Superior temporal gyrus (tissue), 1 donor: ENCODE results near the gene SH3YL1.

Experiments used
- DNase-seq: peaks from one replicate; pipeline ENCODE4 v3.0.0-alpha.2; 2016; ENCODE audit errors: extremely low spot score

SH3YL1 gene

GRCh38 chr2:258933-259332 lies 4.9 kb downstream of the SH3YL1 start:
- no peak for DNase-seq

DNA sequence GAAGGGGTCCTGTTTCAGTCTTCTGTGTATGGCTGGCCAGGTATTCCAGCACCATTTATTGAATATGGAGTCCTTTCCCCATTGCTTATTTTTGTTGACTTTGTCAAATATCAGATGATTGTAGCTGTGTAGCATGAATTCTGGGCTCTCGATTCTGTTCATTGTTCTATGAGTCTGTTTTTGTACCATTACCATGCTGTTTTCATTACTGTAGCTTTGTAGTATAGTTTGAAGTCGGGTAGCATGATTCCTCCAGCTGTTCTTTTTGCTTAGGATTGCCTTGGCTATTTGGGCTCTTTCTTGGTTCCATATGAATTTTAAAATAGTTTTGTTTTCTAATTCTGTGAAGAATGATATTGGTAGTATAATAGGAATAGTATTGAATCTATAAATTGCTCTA lies 6.0 kb downstream of the SH3YL1 start:
- no peak for DNase-seq

- no peak for DNase-seq
Measured at GRCh38 chr2:257429-257828, 6.4 kb downstream of the SH3YL1 start.

- DNase-seq = no peak
Measured at GRCh38 chr2:256094-256493, 7.7 kb downstream of the SH3YL1 start.

- no peak for DNase-seq
Measured at GRCh38 chr2:255195-255594, 8.6 kb downstream of the SH3YL1 start.

- DNase-seq = no peak
Measured at GRCh38 chr2:254241-254640, 9.6 kb downstream of the SH3YL1 start.

- DNase-seq = no peak
Measured at GRCh38 chr2:253202-253638, 10.6 kb downstream of the SH3YL1 start.

GRCh38 chr2:252001-252602 lies 11.7 kb downstream of the SH3YL1 start:
- DNase-seq = no peak

- no peak for DNase-seq
Measured at GRCh38 chr2:249538-250042, 14.2 kb downstream of the SH3YL1 start.

DNA sequence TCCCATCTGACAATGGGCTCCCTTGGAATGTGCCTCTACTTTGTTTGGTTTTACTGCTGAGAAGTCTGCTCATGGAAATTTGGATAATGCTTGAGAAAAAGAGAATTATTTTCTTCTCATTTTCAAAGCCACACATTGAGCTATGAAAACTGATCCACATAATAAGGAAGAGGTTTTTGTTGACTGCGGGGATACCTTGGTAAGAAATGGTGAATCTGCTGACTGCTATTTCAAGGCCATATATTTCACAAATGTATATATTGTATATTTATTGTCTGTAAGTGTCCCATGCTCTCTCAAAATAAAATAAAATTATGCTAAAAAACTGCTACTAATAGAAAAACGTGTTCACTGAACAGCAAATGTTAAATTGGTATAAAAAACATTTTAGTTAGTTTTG lies 15.1 kb downstream of the SH3YL1 start:
- no peak for DNase-seq

DNA sequence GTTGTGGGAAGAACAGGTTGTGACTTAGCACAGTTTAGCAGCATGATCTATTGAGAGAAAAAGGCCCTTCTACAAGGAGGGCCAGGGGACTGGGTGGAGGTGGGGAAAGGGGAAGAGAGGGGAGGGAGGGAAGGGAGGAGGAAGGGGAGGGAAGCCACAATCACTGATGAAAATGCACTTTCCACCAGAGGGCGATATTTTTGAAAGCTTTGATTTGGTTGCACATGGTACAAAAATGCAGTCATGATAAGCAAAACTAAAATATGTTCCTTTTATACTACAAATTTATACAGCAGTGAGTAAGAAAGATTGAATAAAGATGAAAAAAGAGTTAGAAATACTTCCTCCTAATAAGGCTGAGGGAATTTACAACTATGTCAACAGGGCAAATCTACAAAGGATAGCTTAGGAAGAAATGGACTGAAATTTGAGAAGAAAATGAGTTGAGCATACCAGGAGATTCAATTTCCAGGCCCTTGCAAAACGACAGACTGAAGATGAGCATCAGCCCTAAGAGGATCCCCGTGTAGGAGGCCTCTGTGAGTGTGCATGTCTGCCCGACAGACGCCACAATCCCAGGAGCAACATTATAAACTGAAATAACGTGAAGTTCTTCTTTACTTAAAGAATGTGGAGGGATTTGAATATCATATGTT lies 17.2 kb downstream of the SH3YL1 start:
- DNase-seq = peak; percentile 84

DNA sequence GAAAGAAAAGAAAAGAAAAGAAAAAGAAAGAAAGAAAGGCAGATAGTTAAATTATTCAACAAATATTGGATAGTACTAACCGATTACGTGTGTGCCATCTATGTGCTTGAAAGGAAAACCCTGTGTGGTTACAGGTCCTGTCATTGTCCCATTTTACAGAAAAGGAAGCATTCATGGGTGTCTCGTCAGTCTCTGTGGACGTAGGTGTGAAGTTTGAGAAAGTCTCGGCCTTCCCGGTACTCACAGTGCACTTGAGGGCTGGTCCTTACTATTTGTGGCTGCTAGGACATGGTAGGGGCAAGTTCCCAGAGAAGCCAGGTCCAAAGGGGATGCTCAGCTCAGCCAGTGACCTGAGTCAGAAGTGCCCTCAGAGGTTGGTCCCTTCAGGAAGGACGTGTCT lies 19.3 kb downstream of the SH3YL1 start:
- no peak for DNase-seq

DNA sequence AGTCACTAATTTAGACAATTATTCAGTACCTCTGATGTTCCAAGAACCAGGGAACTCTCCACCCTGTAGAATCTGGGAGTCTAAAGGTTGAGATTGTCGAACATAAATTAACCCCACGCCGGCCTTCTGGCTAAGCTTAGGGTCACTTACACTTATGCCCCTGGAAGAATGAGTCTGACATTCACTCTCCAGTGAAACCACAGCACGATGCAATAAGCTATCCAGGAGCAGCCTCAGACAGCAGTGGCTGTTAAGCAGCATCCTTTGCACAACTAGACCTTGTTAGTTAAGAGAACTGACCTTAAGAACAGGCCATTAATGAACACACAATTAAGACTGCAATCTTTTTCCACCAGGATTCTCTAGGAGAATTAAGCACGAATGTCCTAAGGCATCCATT lies 25.0 kb downstream of the SH3YL1 start:
- DNase-seq = peak; percentile 51

GRCh38 chr2:238431-238830 lies 25.4 kb downstream of the SH3YL1 start:
- peak; percentile 70 for DNase-seq

GRCh38 chr2:237878-238277 lies 26.0 kb downstream of the SH3YL1 start:
- DNase-seq = peak; percentile 48

DNA sequence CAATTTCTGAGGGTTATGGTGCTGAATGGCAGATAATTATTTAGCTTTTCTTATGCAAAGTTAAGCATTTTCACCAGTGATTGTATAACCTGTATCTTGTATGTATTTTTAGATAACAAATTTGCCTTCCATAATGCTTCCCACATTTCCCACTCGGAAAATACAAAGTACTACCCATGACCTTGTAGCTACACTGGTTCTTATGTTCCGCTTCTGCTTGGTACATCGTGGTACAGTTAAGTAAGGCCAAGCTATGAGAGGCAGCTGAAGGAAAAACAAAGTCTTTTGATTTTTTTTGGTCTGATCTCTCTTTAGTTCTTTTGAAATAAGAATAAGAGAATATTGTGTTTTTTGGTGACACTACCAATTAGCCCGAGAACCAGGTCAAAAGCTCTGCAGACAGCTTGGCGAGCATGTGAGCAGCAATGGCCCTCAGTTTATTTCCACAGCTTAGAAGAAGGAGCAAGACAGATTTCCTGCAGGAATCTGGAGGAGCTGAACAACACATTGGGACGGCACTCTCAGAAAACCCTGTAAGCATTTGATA lies 26.8 kb downstream of the SH3YL1 start:
- peak; percentile 62 for DNase-seq

- no peak for DNase-seq
Measured at GRCh38 chr2:234421-234820, 29.4 kb downstream of the SH3YL1 start.

- DNase-seq = peak; percentile 24
Measured at GRCh38 chr2:233030-233429, 30.8 kb downstream of the SH3YL1 start.

DNA sequence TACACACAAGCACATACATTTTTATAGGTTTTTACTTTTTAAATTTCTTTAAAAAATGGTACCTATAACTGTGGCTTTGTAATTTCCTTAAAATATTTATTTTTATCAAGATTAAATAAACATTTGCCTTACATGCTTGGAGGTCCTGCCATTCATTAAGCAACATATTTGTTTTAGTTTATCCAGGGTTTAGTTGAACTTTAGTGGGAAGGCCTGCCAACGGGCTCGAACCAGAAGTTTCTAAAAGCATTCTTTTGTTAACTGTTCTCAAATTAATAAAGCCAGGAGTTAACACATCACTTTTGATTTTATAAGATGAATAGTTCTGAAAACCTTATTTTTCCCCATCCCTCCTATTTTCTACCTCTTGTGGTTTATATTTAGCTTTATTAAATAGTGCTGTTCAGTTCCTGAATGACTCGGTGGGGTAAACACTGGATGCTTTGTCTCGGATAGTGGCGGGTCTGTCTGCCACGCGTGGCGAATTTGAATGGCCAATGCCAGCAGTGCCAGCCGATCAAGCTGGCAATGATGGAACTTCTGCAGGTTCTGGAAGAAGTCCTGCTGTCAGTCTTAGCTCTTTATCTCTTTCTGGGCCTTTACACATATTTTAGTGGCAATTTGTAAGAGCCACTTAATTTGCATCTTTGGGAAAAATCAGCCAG lies 32.2 kb downstream of the SH3YL1 start:
- peak; percentile 91 for DNase-seq

- DNase-seq = no peak
Measured at GRCh38 chr2:228518-229278, 35.1 kb downstream of the SH3YL1 start.

DNA sequence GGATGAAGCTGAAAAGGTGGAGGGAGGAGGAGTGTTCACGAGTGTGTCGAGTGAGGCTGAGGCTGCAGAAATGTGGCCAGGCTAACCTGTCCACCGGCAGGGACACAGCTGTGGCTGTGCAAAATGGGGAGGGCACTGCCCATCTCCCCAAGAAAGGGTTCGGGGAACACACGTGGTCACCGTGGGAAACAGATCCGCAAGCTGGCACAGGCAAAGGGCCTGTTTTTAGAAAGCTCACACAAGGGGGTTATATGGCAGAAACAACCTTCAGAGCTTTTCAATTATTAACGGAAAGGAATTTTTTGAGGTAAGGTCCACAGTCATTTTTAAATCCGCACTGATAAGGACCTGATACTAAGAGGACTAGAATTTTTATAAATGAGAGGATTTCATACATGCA lies 35.7 kb downstream of the SH3YL1 start:
- DNase-seq = no peak
